Measurements from ENCODE around the gene JMJD8. TPM values are rescaled to one million over a fixed set of nuclear protein-coding genes. Genes with fewer than 3 reads are reported as not detected.

Gene JMJD8
- total and polyA plus RNA-seq, 5 experiments from 2014 or later: 31.7 to 62.8 (median 41.2) TPM

Other genes starting within 250 kb of the JMJD8 start
- gene CAPN15, start 156.6 kb downstream of the JMJD8 start, total RNA-seq: 10 to 100 TPM; 63.1 to 63.2 TPM
- 1 to 10 TPM; 5.5 to 7.9 (median 6.0) TPM for gene CAPN15, start 156.6 kb downstream of the JMJD8 start, polyA plus RNA-seq
- gene PRR35, start 123.9 kb downstream of the JMJD8 start, total RNA-seq: not detected
- not detected for gene PRR35, start 123.9 kb downstream of the JMJD8 start, polyA plus RNA-seq
- 1 to 10 TPM; 4.7 to 5.3 TPM for gene NHLRC4, start 117.3 kb downstream of the JMJD8 start, total RNA-seq
- 1 to 10 TPM; 1.5 to 3.3 (median 1.7) TPM for gene NHLRC4, start 117.3 kb downstream of the JMJD8 start, polyA plus RNA-seq
- gene PIGQ, start 114.4 kb downstream of the JMJD8 start, total RNA-seq: 10 to 100 TPM; 55.8 to 59.0 TPM
- 10 to 100 TPM in 1 of 3 donors, 1 to 10 TPM in 2; 8.8 to 13.4 (median 9.3) TPM for gene PIGQ, start 114.4 kb downstream of the JMJD8 start, polyA plus RNA-seq
- gene RAB40C, start 94.3 kb downstream of the JMJD8 start, total RNA-seq: 10 to 100 TPM; 18.6 to 19.9 TPM
- gene RAB40C, start 94.3 kb downstream of the JMJD8 start, polyA plus RNA-seq: 10 to 100 TPM in 1 of 3 donors, 1 to 10 TPM in 2; 5.8 to 14.6 (median 6.2) TPM
- gene WFIKKN1, start 53.3 kb downstream of the JMJD8 start, total RNA-seq: under 1 TPM; 0.47 to 0.57 TPM
- gene WFIKKN1, start 53.3 kb downstream of the JMJD8 start, polyA plus RNA-seq: under 1 TPM in 1 of 3 donors, not detected in 2; 0.07 TPM
- 10 to 100 TPM; 69.2 to 72.6 TPM for gene METTL26, start 48.0 kb downstream of the JMJD8 start, total RNA-seq
- 10 to 100 TPM; 88.4 to 98.4 (median 89.8) TPM for gene METTL26, start 48.0 kb downstream of the JMJD8 start, polyA plus RNA-seq
- gene MCRIP2, start 42.5 kb downstream of the JMJD8 start, total RNA-seq: 10 to 100 TPM; 31.9 to 32.2 TPM
- 10 to 100 TPM; 28.1 to 36.6 (median 35.5) TPM for gene MCRIP2, start 42.5 kb downstream of the JMJD8 start, polyA plus RNA-seq
- 10 to 100 TPM; 17.8 to 19.2 TPM for gene WDR90, start 35.0 kb downstream of the JMJD8 start, total RNA-seq
- gene WDR90, start 35.0 kb downstream of the JMJD8 start, polyA plus RNA-seq: 1 to 10 TPM in 2 of 3 donors, under 1 TPM in 1; 0.27 to 2.5 (median 1.5) TPM
- gene RHOT2, start 16.2 kb downstream of the JMJD8 start, total RNA-seq: 100 to 1,000 TPM; 220 TPM
- gene RHOT2, start 16.2 kb downstream of the JMJD8 start, polyA plus RNA-seq: 10 to 100 TPM; 25.1 to 44.8 (median 31.8) TPM
- gene RHBDL1, start 8.7 kb downstream of the JMJD8 start, total RNA-seq: 1 to 10 TPM; 1.3 to 1.4 TPM
- gene RHBDL1, start 8.7 kb downstream of the JMJD8 start, polyA plus RNA-seq: not detected
- gene STUB1, start 3.9 kb downstream of the JMJD8 start, total RNA-seq: 100 to 1,000 TPM in 1 of 2 experiments, 10 to 100 TPM in 1; 86.4 to 103 TPM
- gene STUB1, start 3.9 kb downstream of the JMJD8 start, polyA plus RNA-seq: 100 to 1,000 TPM; 133 to 142 (median 135) TPM
- gene WDR24, start 6.1 kb upstream of the JMJD8 start, total RNA-seq: 10 to 100 TPM; 16.1 to 18.4 TPM
- gene WDR24, start 6.1 kb upstream of the JMJD8 start, polyA plus RNA-seq: 10 to 100 TPM; 12.7 to 18.9 (median 14.7) TPM
- gene FBXL16, start 21.5 kb upstream of the JMJD8 start, total RNA-seq: 10 to 100 TPM; 28.4 to 29.3 TPM
- 10 to 100 TPM in 1 of 3 donors, 1 to 10 TPM in 2; 3.0 to 22.0 (median 9.5) TPM for gene FBXL16, start 21.5 kb upstream of the JMJD8 start, polyA plus RNA-seq
- gene METRN, start 30.8 kb upstream of the JMJD8 start, total RNA-seq: 10 to 100 TPM; 13.1 to 14.4 TPM
- 10 to 100 TPM; 22.1 to 40.9 (median 35.8) TPM for gene METRN, start 30.8 kb upstream of the JMJD8 start, polyA plus RNA-seq
- gene ANTKMT, start 36.8 kb upstream of the JMJD8 start, total RNA-seq: 10 to 100 TPM; 44.3 to 48.2 TPM
- gene ANTKMT, start 36.8 kb upstream of the JMJD8 start, polyA plus RNA-seq: 100 to 1,000 TPM in 2 of 3 donors, 10 to 100 TPM in 1; 93.5 to 128 (median 113) TPM
- 10 to 100 TPM; 12.0 to 15.1 TPM for gene CCDC78, start 42.1 kb upstream of the JMJD8 start, total RNA-seq
- 1 to 10 TPM in 2 of 3 donors, not detected in 1; 1.1 to 1.4 TPM for gene CCDC78, start 42.1 kb upstream of the JMJD8 start, polyA plus RNA-seq
- 10 to 100 TPM; 50.1 to 67.0 TPM for gene HAGHL, start 42.8 kb upstream of the JMJD8 start, total RNA-seq
- gene HAGHL, start 42.8 kb upstream of the JMJD8 start, polyA plus RNA-seq: 1 to 10 TPM; 5.0 to 6.2 (median 6.0) TPM
- 10 to 100 TPM; 56.0 to 56.4 TPM for gene CIAO3, start 56.7 kb upstream of the JMJD8 start, total RNA-seq
- gene CIAO3, start 56.7 kb upstream of the JMJD8 start, polyA plus RNA-seq: 10 to 100 TPM; 13.7 to 25.7 (median 16.9) TPM
- not detected for gene MSLN, start 76.4 kb upstream of the JMJD8 start, total RNA-seq
- not detected for gene MSLN, start 76.4 kb upstream of the JMJD8 start, polyA plus RNA-seq
- gene RPUSD1, start 104.0 kb upstream of the JMJD8 start, total RNA-seq: 10 to 100 TPM; 27.7 to 29.1 TPM
- 10 to 100 TPM; 19.7 to 32.2 (median 22.0) TPM for gene RPUSD1, start 104.0 kb upstream of the JMJD8 start, polyA plus RNA-seq
- gene CHTF18, start 104.3 kb upstream of the JMJD8 start, total RNA-seq: 10 to 100 TPM; 47.8 to 54.3 TPM
- gene CHTF18, start 104.3 kb upstream of the JMJD8 start, polyA plus RNA-seq: 1 to 10 TPM; 3.5 to 4.3 (median 4.0) TPM
- not detected for gene GNG13, start 116.4 kb upstream of the JMJD8 start, total RNA-seq
- not detected for gene GNG13, start 116.4 kb upstream of the JMJD8 start, polyA plus RNA-seq

Data from naive thymus-derived CD8-positive, alpha-beta T cell (primary cell).